Left forelimb (tissue), 1 donor: ENCODE measurements around the gene LMNB1.
"Not testable (repeated sequence)": the region's sequence is repeated elsewhere in the genome, so short reads cannot be mapped to it uniquely, and the experiment has no call there.

Experiments used
- DNase-seq: peaks from one replicate; pipeline ENCODE4 v3.0.0-alpha.2; 2018; ENCODE audit warnings: low spot score

Gene LMNB1

DNA sequence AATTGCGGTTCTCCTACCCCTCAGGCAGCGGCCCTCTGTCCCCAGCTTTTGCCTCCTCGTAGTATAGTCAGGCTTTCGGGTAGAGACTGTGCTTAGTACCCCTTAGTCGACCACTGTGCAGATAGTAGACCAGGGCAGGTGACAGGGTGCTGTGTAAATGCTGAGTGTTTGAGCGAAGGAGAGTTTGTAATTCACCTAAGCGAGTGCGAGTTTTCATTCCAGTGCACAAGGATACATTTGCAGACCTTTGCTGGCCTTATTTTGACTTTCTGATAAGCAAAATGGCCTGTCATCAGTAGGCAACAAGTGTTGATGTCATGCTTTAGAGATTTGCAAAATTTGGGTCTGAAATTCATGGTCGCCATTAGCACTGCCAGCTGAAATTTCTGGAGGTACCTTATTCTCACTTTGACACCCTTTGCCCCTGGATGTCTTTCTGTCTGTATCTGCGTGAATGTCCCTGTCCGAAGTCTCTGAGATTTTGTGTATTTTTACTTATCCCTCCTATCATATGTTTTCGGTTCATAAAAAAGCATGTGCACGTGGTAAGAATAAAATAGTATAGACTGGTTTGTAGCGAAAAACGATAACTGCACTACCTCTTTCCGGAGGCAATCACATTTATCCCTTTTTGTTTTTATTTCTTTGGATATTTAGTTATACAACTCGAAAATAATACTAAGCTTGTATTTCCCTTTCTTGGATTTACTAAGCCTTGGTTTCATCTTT is 1.9 kb downstream of the LMNB1 start:
- no peak for DNase-seq

DNA sequence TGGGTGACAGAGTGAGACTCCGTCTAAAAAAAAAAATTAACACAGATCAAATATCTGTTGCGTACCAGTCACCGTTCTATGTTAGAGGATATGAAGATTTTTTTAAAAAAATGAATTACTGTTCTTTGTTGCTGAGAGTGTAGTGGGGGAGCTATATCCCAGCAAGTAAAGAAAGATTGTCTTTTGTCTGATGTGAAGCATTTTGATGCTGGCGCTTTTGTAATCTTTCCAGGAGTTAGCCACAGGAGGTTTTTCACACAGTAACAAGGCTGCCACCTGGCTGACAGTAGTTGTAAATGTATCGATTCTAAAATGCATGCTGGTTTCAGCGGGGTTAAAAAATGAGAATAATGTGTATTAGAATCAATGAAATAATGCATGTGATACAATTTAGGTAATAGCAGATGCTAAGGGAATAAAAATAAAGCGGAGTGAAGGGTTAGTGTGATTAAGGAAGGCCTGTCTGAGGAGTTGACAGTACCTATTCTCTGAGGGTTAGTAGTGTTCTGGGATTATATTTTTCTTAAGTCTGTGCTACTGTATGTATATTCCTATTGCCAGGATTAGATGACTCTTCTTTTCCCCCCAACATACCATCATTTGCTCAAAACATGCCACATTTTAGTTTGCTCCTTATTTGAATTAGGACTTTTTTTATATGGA is 3.4 kb downstream of the LMNB1 start:
- no peak for DNase-seq

DNA sequence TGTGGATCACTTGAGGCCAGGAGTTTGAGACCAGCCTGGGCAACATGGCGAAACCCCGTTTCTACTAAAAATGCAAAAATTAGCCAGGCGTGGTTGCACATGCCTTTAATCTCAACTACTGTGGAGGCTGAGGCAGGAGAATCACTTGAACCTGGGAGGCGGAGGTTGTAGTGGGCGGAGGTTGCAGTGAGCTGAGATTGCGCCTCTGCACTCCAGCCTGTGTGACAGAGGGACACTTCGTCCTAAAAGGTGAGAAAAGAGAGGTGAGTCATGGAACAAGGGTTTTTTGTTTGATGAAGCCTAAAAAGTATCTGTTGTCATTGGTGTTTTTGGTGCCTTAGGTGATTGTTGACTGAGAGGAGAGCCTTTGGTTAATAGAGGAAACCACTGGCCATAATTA is 11.5 kb downstream of the LMNB1 start:
- DNase-seq: not testable (repeated sequence)

DNA sequence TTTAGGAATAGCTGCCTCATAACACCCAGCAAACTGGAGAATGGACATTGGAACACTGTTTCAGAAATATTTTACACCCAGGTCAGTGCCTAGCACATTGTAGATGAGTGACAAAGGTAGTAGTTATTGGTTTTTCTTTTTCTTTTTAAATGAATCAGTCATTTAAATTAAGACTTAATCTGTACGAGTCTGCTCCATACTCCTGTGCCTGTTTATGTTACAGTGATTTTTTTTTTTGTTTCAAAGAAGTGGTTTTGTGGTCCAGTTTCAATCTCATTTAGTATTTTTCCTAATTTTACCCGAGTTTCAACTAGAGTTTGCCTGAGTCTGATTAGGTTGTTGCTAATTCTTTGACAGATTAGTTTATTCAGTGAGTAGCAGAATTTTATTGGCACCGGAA is 16.2 kb downstream of the LMNB1 start:
- DNase-seq: no peak

DNA sequence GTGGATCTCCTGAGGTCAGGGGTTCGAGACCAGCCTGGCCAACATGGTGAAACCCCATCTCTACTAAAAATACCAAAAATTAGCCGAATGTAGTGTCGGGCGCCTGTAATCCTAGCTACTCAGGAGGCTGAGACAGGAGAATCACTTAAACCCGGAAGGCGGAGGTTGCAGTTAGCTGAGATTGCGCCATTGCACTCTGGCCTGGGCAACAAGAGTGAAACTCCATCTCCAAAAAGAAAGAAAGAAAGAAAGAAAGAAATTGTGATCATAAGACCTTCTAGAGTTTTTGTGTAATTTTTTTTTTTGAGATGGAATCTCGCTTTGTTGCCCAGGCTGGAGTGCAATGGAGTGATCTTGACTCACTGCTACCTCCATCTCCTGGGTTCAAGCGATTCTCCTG is 16.7 kb downstream of the LMNB1 start:
- DNase-seq: not testable (repeated sequence)

DNA sequence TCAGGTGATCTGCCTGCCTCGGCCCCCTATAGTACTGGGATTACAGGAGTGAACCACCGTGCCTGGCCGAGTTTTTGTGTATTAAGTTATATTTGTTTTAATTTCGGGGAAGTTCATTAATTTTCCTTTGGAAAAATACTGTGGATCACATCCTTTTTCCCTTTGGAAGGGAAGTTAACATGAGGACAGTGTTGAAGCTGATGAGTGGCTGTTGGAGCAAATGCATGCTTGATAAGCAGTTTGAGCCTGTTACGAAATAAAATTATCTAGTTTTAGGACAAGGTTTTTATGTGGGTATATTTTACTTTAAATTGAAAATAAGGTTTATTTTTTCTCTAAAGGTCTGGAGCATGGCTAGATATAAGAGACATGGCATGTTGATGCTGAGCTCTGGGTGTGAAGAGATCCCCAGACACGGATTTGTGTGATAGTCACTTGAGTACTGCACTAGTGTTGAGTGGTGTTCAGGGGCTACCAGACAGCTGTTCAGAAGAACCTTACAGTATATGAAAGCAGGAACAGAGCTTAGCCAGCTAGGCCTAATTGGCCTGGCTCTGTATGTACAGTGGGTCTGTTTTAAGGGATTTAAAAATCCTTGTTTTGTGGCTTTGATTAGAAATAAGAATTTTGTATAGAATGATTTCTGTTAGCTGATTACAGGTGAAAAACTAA is 17.4 kb downstream of the LMNB1 start:
- DNase-seq: no peak

DNA sequence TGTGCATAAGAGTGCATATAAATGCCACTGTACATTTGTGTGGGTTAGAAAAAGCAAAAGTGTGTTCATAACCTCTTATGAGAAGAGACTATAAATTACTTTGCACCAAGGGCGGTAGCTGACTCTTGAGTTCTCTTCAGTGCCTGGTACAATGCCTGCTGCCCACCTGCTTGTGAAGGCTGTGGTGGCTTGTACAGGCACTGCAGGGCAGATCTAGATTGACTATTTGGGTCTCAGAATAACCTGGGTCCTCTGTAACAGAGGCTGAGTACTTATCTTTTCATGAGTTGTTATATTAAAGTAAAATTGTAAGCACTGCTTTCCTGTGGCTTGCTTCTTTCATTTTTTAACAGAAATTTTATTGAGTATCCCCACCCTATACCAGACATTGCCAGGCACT is 22.8 kb downstream of the LMNB1 start:
- DNase-seq: no peak

DNA sequence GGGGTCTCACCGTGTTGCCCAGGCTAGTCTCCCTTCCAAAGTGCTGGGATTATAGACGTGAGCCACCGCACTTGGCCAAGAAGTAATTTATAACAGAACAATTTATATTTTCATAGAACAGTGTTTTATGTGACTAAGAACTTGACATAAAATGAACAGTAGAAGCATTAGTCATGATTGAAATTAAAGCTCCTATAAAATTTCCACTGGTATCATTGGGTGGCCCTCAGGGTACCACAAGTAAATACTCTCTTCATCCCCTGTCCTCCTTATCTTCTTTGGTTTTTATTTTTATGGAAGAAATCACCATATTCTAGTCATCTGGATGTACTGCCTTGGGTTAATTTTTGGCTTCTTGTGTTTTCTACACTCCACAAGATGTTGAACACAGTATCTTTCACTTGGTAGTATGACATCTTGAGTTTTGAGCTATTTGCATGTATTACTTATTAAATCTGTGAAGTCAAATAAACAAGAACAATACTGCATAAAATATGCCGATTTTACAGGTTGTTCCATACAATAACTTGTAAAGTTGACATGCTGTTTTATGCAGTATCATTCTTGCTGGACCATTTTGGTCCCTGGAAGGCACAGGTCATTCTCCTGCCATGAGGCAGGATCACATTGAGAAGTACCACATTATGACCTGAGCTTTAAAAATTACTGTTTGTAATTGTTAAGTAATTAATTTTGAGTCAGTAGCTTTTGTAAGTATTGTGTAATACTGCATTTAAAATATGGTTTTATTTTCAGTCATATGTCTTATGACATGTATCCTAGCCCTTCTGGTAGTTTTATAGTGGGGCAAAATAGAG is 24.4 kb downstream of the LMNB1 start:
- DNase-seq: no peak

DNA sequence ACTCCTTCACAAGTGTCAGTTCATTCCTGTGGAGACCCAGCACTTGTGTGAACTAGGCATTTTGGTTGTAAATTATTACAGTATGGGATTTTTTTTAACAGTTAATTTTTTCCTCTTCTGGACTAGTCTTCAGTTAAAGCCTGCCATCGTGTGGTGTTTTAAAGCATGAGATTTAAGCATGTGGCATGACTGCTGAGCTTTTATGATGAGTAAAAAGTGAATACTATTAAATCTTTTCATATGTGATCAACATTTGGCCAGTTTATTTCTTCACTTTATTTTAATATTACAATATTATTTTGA is 25.0 kb downstream of the LMNB1 start:
- DNase-seq: no peak

DNA sequence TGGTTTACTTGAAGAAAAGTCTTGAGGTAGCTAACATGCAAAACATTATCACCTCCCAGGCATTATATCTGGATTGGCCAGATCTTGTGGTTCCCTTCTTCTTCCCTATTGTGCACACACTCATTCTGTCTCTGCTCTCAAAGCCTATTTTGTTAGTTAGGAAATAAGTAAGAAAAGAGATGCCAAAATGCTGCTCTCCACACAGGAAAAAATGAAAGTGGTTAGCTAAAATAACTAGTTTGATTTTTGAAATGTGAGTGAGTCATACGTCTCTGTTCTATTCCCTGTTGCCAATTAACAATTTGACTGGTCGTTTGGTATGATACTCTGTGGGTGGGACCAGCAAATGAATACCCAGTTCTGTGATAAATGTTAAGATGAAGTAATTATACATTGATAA is 28.1 kb downstream of the LMNB1 start:
- DNase-seq: no peak

DNA sequence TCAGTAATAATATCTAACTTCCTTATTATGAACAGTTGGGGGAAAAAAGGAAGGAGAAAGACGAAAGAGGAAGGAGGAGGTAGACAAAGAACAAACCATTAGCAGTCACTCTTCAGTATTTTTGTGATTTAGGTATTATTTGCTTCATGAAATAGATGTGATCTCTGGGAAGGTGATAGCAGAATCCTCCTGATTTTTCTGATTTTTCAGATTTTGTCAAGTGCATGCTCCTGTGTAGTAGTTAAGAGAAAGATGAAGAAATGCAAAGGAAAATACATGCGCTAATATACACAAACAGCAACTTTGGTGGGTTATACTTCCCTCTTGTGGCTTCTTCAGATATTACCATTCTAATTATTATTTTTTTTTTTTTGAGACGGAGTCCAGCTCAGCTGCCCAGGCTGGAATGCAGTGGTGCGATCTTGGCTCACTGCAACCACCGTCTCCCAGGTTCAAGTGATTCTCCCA is 31.6 kb downstream of the LMNB1 start:
- DNase-seq: no peak

DNA sequence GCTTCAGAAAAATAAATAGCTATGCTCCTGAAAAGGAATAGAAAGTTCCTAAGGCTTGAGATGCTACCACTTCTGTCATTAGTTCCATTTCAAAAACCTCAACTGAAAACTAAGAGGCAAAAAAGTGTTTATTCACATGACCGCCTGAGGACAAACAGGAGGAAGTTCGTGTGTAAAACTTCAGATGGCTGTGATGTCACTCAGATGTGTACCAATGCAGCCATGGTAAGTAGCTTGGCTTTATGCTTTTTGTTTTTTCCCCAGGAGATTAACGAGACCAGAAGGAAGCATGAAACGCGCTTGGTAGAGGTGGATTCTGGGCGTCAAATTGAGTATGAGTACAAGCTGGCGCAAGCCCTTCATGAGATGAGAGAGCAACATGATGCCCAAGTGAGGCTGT is 33.0 kb downstream of the LMNB1 start:
- DNase-seq: no peak

DNA sequence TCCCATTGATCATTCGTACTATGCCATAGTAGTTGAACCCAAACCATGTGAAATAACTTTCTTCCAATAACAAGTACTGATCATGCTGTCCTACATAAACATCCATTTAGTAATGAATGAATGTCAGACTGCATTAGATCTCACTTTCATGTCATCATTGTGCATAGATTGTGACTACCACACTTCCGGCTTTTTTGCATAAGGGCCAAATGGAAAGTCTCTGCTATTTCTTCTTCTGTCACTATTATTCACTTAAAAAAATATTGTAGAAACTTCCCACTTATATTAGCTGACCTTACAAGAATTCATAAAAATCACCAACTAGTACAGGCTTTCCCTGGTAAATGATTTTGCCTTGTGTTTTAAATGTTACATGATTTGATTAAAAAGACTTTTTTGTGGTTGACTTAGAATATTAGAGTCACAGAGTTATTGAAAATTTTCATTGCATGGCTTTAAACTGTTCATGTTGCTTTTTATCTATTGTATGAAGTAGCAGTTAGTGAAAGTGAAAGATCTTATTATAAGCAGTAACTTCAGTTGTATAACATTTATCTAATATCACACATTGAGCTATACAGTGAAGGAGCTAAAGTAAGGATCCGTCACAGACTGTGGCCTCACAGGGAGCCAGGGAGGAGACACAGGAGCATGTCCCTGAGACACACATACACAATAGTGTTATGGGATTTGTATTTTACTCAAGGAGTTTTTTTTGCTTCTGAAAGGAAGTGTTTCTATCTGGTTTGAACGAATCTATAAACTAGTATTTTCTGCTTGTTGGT is 33.9 kb downstream of the LMNB1 start:
- no peak for DNase-seq

DNA sequence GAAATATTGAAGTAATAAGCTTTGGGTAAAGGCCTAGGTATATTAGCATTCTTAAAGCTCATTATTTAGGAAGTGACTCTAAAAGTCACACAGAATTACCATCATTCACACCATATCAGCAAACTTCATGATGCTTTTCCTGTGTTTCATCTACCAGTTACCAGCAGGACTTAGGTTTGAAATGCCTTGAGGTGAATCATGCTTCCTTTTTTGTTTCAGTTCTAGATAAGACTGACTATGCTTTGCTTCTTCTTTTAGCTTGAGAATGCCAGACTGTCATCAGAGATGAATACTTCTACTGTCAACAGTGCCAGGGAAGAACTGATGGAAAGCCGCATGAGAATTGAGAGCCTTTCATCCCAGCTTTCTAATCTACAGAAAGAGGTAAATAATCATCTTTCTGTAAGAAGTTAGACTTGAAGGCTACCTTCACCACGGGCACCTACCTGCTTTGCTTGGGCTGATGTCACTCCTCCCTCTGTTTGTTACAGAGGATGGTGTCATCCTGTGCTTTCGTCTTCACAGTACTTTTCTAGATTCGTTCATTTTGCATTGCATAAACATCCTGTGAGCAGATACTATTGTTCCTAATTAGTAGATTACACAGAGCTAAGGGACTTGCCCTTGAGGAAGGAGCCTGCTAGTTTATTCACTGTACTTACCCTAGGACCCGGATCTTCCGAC is 34.7 kb downstream of the LMNB1 start:
- no peak for DNase-seq

DNA sequence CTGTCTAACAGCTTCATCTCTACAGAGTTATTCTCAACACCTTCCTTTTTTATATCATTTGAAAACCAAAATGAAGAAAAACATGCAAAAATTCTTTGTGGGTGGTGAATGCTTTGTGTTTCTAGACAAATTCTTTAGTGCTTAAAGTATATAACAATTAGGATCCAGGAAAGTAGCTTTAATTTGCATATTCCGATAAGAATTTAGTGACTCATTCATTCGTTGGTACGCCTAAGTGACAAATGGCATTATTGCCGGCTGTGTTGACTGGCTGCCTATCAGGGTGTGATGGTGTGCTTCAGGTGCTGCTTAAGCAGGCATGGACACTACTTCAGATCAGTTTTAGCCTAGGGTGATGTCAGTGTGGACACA is 35.2 kb downstream of the LMNB1 start:
- no peak for DNase-seq

DNA sequence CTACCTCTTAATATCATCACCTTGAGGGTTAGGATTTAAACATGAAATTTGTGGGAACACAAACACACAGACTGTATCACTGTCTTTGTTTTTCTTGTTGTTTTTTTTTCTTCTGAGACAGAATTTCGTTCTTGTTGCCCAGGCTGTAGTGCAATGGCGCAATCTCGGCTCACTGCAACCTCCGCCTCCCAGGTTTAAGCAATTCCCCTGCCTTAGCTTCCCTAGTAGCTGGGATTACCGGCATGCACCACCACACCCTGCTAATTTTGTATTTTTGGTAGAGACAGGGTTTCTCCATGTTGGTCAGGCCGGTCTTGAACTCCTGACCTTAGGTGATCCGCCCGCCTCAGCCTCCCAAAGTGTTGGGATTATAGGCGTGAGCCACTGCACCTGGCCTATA is 36.9 kb downstream of the LMNB1 start:
- not testable (repeated sequence) for DNase-seq

DNA sequence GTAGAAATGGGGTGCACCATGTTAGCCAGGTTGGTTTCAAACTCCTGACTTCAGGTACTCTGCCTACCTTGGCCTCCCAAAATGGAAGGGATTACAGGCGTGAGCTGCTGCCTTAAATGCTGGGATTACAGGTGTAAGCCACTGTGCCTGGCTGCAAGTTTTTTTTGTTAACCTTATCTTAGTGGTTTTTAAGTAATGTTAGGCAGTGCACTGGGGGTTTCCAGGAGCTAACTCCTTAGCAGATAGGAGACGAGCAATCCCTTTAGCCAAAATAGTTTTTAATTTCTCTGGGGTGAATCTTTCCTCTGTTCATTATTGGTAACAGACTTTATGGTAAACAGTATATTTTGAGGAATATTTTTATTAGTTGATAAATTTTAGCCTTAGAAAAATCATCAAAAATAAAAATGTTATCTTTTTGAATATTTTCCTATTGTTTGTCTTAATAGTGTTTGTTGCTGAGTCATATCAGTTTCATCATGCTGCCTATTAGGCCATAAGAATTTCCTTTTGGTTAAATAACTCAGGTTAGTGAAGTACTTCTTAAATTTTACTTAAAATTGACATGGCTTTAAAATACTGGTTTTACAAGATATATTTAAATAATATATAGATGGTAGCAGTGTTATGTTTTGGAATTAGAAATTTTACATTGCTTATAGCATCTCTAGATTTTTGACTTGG is 37.9 kb downstream of the LMNB1 start:
- no peak for DNase-seq

DNA sequence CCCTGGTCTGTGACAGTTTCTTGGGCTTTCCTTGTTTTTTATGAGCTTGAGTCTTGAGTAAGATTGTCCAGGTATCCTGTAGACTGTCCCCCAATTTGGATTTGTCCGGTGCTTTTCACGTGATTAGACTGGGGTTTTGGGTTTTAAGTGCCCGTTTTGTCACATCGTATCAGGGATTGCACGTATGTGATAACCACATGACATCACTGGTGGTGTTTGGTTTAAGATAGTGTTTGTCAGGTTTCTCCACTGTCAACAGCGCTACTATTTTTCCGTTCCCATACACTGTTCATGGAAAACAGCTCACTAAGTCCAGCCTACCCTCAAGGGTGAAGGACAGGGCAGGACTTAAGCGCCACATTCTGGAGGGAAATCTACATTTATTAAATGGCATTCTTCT is 39.7 kb downstream of the LMNB1 start:
- no peak for DNase-seq

DNA sequence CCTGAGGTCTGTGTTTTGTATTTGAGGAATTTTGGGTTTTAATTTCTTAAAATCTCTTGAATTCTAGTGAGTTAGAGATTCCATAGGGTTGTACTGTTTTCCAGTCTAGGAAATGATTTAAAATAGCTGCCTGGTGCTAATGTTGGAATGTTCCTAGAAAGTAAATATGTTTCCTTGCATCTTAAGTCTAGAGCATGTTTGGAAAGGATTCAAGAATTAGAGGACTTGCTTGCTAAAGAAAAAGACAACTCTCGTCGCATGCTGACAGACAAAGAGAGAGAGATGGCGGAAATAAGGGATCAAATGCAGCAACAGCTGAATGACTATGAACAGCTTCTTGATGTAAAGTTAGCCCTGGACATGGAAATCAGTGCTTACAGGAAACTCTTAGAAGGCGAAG is 41.8 kb downstream of the LMNB1 start:
- DNase-seq: no peak

DNA sequence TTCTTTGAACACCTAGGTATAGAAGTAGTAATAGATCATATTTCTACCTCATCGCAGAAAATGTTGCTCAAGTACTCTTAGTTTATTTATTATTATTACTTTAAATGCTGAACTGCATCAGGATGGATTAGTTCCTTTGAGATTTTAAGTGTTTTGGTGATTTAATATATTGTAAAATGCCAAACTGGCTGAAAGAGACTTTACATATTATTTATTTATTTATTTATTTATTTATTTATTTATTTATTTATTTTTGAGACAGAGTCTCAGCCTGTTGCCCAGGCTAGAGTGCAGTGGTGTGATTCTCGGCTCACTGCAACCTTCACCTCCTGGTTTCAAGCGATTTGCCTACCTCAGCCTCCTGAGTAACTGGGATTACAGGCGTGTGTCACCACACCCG is 42.3 kb downstream of the LMNB1 start:
- no peak for DNase-seq
